Lung (tissue), 12 donors: ENCODE data around the gene CDH4. TPM values are rescaled to one million over a fixed set of nuclear protein-coding genes. Genes with fewer than 3 reads are reported as not detected.

Experiments used
- ATAC-seq: fragments of 200-7000 bp; cut with Tn5 transposase; one replicate; pipeline ENCODE4 v1.9.1; 2020; ENCODE audit warnings: moderate number of reproducible peaks; ENCODE audit not compliant: insufficient read depth, low FRiP score
- DNase-seq, 3 donors: peaks; one replicate each; pipeline ENCODE4 v3.0.0-alpha.2; 2013 to 2017
- H3K27ac ChIP-seq, 2 donors: one replicate each; pipeline ENCODE4 v1.5.1; 2013; ENCODE audit warnings: mild to moderate bottlenecking in 2 of 2, moderate library complexity in 2 of 2, control low read depth in 1 of 2, inconsistent platforms in 1 of 2, low read depth in 1 of 2, low read length in 1 of 2
- H3K27me3 ChIP-seq, 3 donors: one replicate each; pipeline ENCODE4 v1.5.1; 2013; ENCODE audit warnings: low read length in 2 of 3; ENCODE audit not compliant: control insufficient read depth in 3 of 3, insufficient read depth in 3 of 3
- H3K36me3 ChIP-seq, 4 donors: one replicate each; pipeline ENCODE4 v1.5.1; 2013; ENCODE audit warnings: low read length in 4 of 4, mild to moderate bottlenecking in 1 of 4, moderate library complexity in 1 of 4; ENCODE audit not compliant: control insufficient read depth in 4 of 4, insufficient read depth in 4 of 4
- H3K4me1 ChIP-seq, 5 donors: one replicate each; pipeline ENCODE4 v1.5.1; 2013; ENCODE audit warnings: low read length in 5 of 5, mild to moderate bottlenecking in 2 of 5, moderate library complexity in 1 of 5; ENCODE audit not compliant: control insufficient read depth in 5 of 5, insufficient read depth in 5 of 5
- H3K4me3 ChIP-seq: one replicate; pipeline ENCODE4 v1.5.1; 2013; ENCODE audit warnings: mild to moderate bottlenecking, control low read depth, moderate library complexity
- H3K9ac ChIP-seq, 2 donors: one replicate each; pipeline ENCODE4 v1.5.1; 2013; ENCODE audit warnings: low read length in 2 of 2, control low read depth in 1 of 2; ENCODE audit not compliant: insufficient read depth in 1 of 2
- H3K9me3 ChIP-seq, 4 donors: one replicate each; pipeline ENCODE4 v1.5.1; 2013; ENCODE audit warnings: low read length in 3 of 4, mild to moderate bottlenecking in 1 of 4, moderate library complexity in 1 of 4; ENCODE audit not compliant: control insufficient read depth in 4 of 4, insufficient read depth in 3 of 4
- CTCF ChIP-seq: IDR thresholded peaks from 2 replicates; pipeline ENCODE4 v1.5.1; 2012; ENCODE audit warnings: mild to moderate bottlenecking; ENCODE audit errors: control extremely low read depth, extremely low read depth
- whole genome bisulfite sequencing, 2 donors: extraction: QIAGEN DNeasy Blood & Tissue Kit; methylation state at CpG; one replicate each; pipeline ENCODE4 v1.1.7; 2013; 5-methylcytosine and 5-hydroxymethylcytosine counted together
- polyA plus RNA-seq, 2 donors: library from polyadenylated mRNA; stranded (reverse); fragments of 200-250 nt; gene quantifications; one replicate each; pipeline ENCODE4 v1.2.1, GENCODE V29; 2013
- total RNA-seq, 2 donors: library from RNA; depleted of rRNA in 1 of 2; stranded (reverse); fragments of >200 nt in 1 of 2; gene quantifications; one replicate each; pipeline ENCODE4 v1.2.1, GENCODE V29; 2014 to 2021
- donor health status: control.
- donor health status: control.
- donor health status: Bipolar disorder and iron deficiency.
- donor health status: healthy.
- donor health status: DM: yes; HTN: yes; CAD: no.

CDH4 gene
- total and polyA plus RNA-seq, 4 donors = 0.10 to 2.1 (median 0.34) TPM

GRCh38 chr20:61932199-61932592 is 680.1 kb downstream of the CDH4 start:
- H3K36me3 ChIP-seq = peaks cover 0 to 6% (median 1%) of the 10 kb centered on the region in 4 donors
- DNase-seq (no peak), ATAC-seq (no peak)
- H3K9me3 ChIP-seq = peaks cover 0 to 16% (median 0%) of the 10 kb centered on the region in 4 donors
- H3K27me3 ChIP-seq = peaks cover 0 to 7% (median 0%) of the 10 kb centered on the region in 3 donors
- no peaks in the 10 kb centered on the region for H3K4me1 ChIP-seq
- WGBS, 2 donors = 86 to 92% methylated on average over 9 of the region's 9 CpGs
- H3K4me3 ChIP-seq = no peak overlapping the region
- H3K9ac ChIP-seq = no peak overlapping the region
- no peak overlapping the region for H3K27ac ChIP-seq
- no peak for TF ChIP-seq CTCF

GRCh38 chr20:61932711-61933480 is 680.8 kb downstream of the CDH4 start:
- Histone ChIP-seq H3K4me1 (no peaks in the 10 kb centered on the region), H3K9ac (no peak overlapping the region), H3K27ac (no peak overlapping the region), H3K36me3 (peaks cover 0 to 6% (median 1%) of the 10 kb centered on the region in 4 donors), H3K4me3 (no peak overlapping the region), H3K27me3 (peaks cover 0 to 7% (median 0%) of the 10 kb centered on the region in 3 donors), H3K9me3 (peaks cover 0 to 13% (median 0%) of the 10 kb centered on the region in 4 donors)
- DNase-seq (no peak), ATAC-seq (no peak)
- 84 to 93% methylated on average over 38 of the region's 38 CpGs for WGBS, 2 donors
- no peak for TF ChIP-seq CTCF

- Histone ChIP-seq H3K36me3 (peaks cover 0 to 6% (median 1%) of the 10 kb centered on the region in 4 donors), H3K4me3 (no peak overlapping the region), H3K9ac (no peak overlapping the region), H3K4me1 (no peaks in the 10 kb centered on the region), H3K9me3 (peaks cover 0 to 13% (median 0%) of the 10 kb centered on the region in 4 donors), H3K27ac (no peak overlapping the region), H3K27me3 (peaks cover 0 to 7% (median 0%) of the 10 kb centered on the region in 3 donors)
- WGBS, 2 donors = 60 to 77% methylated on average over 17 of the region's 17 CpGs
- no peak for TF ChIP-seq CTCF
- no peak for DNase-seq
- ATAC-seq = no peak
These were observed 681.5 kb downstream of the CDH4 start for GRCh38 chr20:61933481-61933950.
